Stimulated activated CD8-positive, alpha-beta memory T cell treated with anti-CD3 and anti-CD28 coated beads, Interleukin-12 subunit alpha, Interleukin-12 subunit beta, amount 100 ng/mL, for 24 hours (primary cell): ENCODE measurements around the gene SCNM1.
"Not testable (repeated sequence)": the region's sequence is repeated elsewhere in the genome, so short reads cannot be mapped to it uniquely, and the experiment has no call there.

Experiments
- DNase-seq: peaks from one replicate; pipeline ENCODE4 v3.0.0-alpha.2; 2020; ENCODE audit errors: extremely low read depth

SCNM1 gene

GRCh38 chr1:151146412-151147131 lies 19.4 kb upstream of the SCNM1 start, which contains the start of gene SEMA6C:
TSS of gene SEMA6C (minus strand) at chr1:151146631. CDS start at chr1:151142621, 4,010 bp downstream.
- DNase-seq, result peak; percentile 76

- DNase-seq, result no peak
Measured at GRCh38 chr1:151147132-151147503, 18.8 kb upstream of the SCNM1 start.

- DNase-seq, result no peak
Measured at GRCh38 chr1:151147665-151148064, 18.3 kb upstream of the SCNM1 start.

GRCh38 chr1:151156515-151156819 lies 9.5 kb upstream of the SCNM1 start, which contains the start of gene TNFAIP8L2:
TSS of gene TNFAIP8L2 (plus strand) at chr1:151156649. CDS start at chr1:151158698, 2,049 bp downstream.
- DNase-seq, result peak; percentile 60

GRCh38 chr1:151157067-151157531 lies 8.8 kb upstream of the SCNM1 start:
- DNase-seq, result no peak

DNA sequence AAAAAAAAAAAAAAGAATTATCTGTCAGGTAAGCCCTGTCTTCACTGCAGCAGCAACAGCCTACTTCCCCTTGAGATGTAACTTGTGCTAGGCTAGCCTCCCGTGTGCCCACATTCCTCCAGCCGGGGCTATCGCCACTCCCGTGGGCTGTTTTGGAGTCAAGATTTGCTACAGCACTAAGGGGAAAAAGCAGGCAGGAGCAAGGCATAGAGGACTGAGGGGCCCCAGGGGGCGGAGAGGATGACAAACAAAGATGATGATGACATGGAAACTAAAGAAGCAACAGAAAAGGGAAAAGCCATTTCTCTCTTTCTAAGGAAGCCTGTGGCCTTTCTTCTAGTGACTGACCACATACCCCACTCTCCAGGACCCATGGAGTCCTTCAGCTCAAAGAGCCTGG lies 7.6 kb upstream of the SCNM1 start:
- peak; percentile 25 for DNase-seq

DNA sequence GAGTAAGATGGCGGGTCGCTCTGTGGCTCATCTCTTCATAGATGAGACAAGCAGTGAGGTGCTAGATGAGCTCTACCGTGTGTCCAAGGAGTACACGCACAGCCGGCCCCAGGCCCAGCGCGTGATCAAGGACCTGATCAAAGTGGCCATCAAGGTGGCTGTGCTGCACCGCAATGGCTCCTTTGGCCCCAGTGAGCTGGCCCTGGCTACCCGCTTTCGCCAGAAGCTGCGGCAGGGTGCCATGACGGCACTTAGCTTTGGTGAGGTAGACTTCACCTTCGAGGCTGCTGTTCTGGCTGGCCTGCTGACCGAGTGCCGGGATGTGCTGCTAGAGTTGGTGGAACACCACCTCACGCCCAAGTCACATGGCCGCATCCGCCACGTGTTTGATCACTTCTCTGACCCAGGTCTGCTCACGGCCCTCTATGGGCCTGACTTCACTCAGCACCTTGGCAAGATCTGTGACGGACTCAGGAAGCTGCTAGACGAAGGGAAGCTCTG lies 7.1 kb upstream of the SCNM1 start:
- DNase-seq, result no peak

- no peak for DNase-seq
Measured at GRCh38 chr1:151159373-151159772, 6.6 kb upstream of the SCNM1 start.

- DNase-seq, result no peak
Measured at GRCh38 chr1:151164732-151165280, 1.1 kb upstream of the SCNM1 start.

DNA sequence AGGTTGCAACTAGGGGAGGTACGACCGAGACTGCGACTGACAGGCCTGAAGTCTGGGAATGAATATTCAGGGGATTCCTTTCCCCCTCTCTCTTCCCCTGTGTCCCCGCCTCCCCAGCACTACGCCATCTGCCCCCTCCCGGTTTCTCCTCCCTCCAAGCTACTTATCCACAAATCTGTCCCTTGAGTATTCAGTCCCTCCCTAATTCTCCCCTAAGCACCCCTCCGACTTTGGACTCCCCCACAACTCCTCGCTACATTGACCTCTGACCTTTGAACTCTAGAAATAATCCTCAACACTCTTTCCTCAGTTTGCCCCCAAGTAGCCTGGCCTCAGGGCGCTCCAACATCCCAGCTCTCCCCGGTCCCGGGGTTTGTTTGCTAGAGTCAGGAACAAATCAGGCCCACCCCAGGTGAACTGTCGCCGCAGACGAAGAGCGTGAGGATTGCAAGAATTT lies 635 bp upstream of the SCNM1 start:
- no peak for DNase-seq

DNA sequence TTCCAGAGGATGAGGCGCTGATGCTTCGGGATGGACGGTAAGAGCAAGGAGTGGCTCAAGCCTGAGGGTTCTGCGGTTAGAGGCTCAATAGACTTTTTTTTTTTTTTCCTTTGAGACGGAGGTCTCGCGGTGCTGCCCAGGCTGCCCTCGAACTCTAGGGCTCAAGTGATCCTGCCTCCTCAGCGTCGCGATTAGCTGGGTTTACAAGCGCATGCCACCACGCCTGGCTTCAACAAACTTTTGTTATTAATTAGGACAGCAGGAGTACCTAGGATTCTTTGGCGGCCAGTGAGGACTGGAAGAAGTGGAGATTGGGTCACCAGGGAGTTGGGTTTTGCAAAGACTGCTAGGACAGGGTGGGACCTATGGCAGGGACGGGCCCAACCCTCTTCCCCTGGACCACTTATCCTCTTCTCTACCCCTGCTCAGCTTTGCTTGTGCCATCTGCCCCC lies 587 bp downstream of the SCNM1 start:
- DNase-seq, result no peak

GRCh38 chr1:151167116-151167515 lies 1.2 kb downstream of the SCNM1 start:
- DNase-seq, result no peak

DNA sequence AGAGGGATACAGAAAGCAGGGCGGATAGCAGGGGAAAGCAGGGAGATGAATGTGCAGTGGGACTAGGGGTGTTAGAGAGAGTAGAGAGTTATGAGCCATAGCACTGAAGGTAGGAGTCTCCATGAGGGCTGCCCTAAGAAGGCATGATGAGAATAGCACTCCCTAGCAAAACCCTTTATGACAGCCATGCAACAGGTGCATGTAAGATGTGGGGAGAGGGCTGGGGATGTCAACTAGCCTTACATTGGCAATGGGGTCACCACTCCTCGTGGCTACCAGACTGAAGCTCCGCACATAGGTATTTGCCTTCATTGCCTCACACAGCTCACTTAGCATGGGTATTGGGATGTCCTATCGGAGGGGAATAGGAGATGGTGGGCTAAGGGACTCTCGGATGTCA lies 5.2 kb downstream of the SCNM1 start:
- DNase-seq, result no peak

GRCh38 chr1:151175041-151175741 lies 9.2 kb downstream of the SCNM1 start:
- no peak for DNase-seq

DNA sequence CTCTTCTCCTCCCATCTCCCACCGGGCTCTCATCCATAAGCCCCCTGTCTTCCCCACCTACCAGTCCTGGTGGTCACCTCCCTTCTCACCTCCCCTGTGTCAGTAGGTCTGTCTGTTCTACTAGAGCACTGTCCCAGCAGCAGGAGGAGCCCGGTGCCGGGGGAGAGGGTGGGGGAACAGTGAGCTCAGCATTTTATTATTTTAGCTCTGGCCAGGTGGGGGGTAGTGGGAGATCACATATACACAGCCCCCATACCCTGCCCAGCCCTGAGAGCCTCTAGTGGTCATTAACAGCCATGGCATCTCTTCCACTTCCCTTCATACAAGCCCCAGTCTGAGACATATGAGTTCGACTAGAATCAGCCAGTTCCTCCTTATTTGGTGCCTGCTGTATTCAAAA lies 9.9 kb downstream of the SCNM1 start, which contains the start of gene TMOD4:
TMOD4 (minus strand) TSS at position 119 of the 400 bp plus-strand sequence. CDS start 1,106 bp downstream, outside the sequence.
- no peak for DNase-seq

DNA sequence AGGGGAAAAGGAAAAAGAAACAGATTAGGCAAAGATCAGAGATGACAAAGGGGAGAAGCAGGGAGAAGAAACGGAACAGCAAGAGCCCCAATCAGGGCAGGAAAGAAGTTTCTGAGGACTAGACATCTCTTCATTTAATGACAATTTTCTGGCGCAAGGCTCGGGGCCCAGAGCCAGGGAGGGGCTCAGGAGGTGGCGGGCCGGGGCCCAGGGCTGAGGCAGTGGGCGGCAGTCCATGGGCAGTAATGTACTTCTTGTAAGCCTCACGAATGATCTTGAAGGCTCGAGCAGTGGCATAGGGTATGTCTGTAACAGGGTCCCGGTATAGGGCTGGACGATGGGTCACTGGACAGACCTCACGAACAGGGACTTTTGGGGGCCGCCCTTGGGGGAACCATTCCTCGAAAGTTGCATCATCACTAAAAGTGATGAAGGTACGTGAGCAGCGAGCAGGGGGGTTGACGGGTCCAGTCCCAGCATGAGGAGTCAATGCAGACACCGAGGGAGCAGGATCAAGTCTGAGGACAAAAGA lies 10.6 kb downstream of the SCNM1 start:
- no peak for DNase-seq

GRCh38 chr1:151184211-151184610 lies 18.3 kb downstream of the SCNM1 start:
- no peak for DNase-seq

GRCh38 chr1:151187205-151187604 lies 21.3 kb downstream of the SCNM1 start:
- DNase-seq, result no peak

DNA sequence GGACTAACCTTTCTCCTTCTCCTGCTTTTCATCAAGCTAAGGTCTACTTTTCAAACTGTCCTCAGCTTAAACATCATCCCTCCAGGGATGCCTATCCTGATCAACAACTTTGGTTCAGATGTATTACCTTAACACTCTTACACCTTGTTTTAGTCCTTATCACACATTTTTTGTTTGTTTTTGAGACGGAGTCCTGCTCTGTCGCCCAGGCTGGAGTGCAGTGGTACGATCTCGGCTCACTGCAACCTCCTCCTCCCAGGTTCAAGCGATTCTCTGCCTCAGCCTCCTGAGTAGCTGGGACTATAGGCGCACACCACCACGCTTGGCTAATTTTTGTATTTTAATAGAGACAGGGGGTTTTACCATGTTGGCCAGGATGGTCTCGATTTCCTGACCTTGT lies 22.7 kb downstream of the SCNM1 start:
- DNase-seq, result not testable (repeated sequence)

DNA sequence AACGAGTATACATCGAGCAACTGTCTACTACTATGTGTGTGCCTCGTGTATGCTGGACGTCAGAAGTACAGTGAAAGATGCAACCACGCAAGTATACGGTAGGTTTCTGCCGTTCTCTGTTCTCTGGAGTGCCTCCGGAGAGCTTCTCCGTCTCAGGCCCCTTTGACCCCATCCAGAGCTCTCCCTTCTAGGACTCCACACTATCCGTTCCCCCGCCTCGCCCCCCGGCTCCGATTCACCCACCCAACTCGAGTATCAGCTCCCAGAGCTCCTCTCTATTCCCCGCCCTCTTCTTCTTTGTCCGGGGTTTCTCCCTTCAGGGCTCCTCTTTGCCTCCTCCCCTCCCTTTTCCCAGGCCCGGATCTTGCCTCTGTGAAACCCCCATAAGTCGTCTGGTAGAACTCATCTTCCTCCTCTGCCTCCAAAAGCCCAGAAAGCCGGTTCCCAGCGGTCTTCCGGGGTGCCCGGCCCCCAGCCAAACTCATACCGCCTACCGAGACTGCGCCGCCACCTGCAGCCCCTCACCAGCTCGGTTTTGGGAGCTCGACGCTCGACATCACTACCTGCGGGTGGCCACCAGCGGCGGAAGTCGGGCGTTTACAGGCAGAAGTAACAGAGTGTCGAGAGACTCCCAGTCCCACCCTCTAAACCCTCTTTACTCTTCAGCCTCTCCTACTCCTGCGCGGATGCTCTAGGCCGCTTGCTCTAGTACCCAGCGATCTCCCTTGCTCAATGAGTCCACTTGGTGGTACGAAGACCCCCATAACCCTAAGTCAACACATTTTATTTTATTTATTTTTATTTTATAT lies 23.9 kb downstream of the SCNM1 start, which contains the start of gene VPS72:
VPS72 (minus strand) TSS at position 561 of the 809 bp plus-strand sequence; CDS start at position 485, 76 bp downstream.
- peak; percentile 60 for DNase-seq

- no peak for DNase-seq
Measured at GRCh38 chr1:151192047-151192446, 26.1 kb downstream of the SCNM1 start.
